Ishikawa (cell line): ENCODE data around the gene CFAP90.

Experiments
- CEBPB ChIP-seq: IDR thresholded peaks from 2 replicates; pipeline ENCODE4 v1.6.1; 2012
- CREB1 ChIP-seq: IDR thresholded peaks from 2 replicates; pipeline ENCODE4 v1.6.1; 2012; ENCODE audit warnings: low read depth
- EGR1 ChIP-seq: IDR thresholded peaks from 2 replicates; pipeline ENCODE4 v1.6.1; 2012
- EP300 ChIP-seq: IDR thresholded peaks from 2 replicates; pipeline ENCODE4 v1.6.1; 2012; ENCODE audit warnings: borderline replicate concordance
- FOXM1 ChIP-seq: IDR thresholded peaks from 2 replicates; pipeline ENCODE4 v1.6.1; 2012; ENCODE audit warnings: low read depth, borderline replicate concordance
- NFIC ChIP-seq: IDR thresholded peaks from 2 replicates; pipeline ENCODE4 v1.6.1; 2012
- RAD21 ChIP-seq: IDR thresholded peaks from 2 replicates; pipeline ENCODE4 v1.6.1; 2012; ENCODE audit warnings: low read depth
- REST ChIP-seq: IDR thresholded peaks from 2 replicates; pipeline ENCODE4 v1.6.1; 2012; ENCODE audit warnings: low read depth, mild to moderate bottlenecking
- TAF1 ChIP-seq: IDR thresholded peaks from 2 replicates; pipeline ENCODE4 v1.6.1; 2012; ENCODE audit warnings: low read depth, mild to moderate bottlenecking
- TCF12 ChIP-seq: IDR thresholded peaks from 2 replicates; pipeline ENCODE4 v1.6.1; 2012; ENCODE audit warnings: low read depth
- TEAD4 ChIP-seq: IDR thresholded peaks from 2 replicates; pipeline ENCODE4 v1.6.1; 2012
- YY1 ChIP-seq: IDR thresholded peaks from 2 replicates; pipeline ENCODE4 v1.6.1; 2012; ENCODE audit warnings: low read depth
- ZBTB7A ChIP-seq: IDR thresholded peaks from 2 replicates; pipeline ENCODE4 v1.6.1; 2012; ENCODE audit warnings: low read depth
- TF ChIP-seq, protein P1 (sequence below): IDR thresholded peaks from 2 replicates; pipeline ENCODE4 v1.6.1; 2012
- TF ChIP-seq, protein P2 (sequence below): IDR thresholded peaks from 2 replicates; pipeline ENCODE4 v1.6.1; 2012

Gene CFAP90

DNA sequence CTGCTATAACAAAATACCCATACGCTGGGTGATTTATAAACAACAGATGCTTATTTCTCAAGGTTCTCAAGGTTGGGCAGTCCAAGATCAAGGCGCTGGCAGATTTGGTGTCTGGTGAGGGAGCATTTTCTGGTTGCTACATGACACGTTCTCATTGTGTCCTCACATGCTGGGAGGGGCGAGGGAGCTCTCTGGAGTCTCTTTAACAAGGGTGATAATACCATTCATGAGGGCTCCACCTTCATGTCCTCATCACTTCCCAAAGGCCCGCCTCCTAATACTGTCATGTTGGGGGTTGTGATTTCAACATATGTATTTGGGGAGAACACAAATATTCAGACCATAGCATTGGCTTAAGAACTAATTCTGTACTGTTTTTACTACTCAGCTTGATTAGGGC lies 4.6 kb downstream of the CFAP90 start:
- no peak for TF ChIP-seq FOXM1
- no peak for TF ChIP-seq EP300
- TF ChIP-seq, protein P1, sequence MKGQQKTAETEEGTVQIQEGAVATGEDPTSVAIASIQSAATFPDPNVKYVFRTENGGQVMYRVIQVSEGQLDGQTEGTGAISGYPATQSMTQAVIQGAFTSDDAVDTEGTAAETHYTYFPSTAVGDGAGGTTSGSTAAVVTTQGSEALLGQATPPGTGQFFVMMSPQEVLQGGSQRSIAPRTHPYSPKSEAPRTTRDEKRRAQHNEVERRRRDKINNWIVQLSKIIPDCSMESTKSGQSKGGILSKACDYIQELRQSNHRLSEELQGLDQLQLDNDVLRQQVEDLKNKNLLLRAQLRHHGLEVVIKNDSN = no peak
- TF ChIP-seq TEAD4 = no peak
- no peak for TF ChIP-seq ZBTB7A
- no peak for TF ChIP-seq NFIC
- TF ChIP-seq TCF12 = no peak
- no peak for TF ChIP-seq CREB1
- no peak for TF ChIP-seq CEBPB
- TF ChIP-seq RAD21 = no peak
- no peak for TF ChIP-seq EGR1
- TF ChIP-seq TAF1 = no peak
- TF ChIP-seq, protein P2, sequence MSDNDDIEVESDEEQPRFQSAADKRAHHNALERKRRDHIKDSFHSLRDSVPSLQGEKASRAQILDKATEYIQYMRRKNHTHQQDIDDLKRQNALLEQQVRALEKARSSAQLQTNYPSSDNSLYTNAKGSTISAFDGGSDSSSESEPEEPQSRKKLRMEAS = no peak
- TF ChIP-seq YY1 = no peak
- TF ChIP-seq REST = no peak

DNA sequence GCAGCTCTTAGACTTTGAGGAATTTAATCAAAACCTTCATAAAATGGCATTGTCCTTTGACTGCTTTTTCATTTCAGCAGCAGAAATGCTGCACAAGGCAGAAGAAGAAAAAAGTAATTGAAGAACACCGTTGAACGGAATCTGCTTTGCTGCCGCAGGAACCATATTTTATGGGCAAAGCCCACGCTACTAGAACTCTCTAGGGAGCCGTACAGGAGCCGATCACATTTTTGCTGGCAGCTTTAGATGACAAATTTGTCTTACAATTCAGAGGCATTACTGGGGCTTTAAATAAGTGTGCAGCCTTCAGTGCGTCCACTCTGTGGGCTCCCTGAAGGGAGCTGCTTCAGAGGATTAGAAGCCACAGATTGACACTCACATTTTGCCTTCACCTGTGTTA lies 5.4 kb downstream of the CFAP90 start:
- no peak for TF ChIP-seq TAF1
- TF ChIP-seq TCF12 = no peak
- TF ChIP-seq, protein P2 = no peak
- TF ChIP-seq CEBPB = no peak
- TF ChIP-seq RAD21 = no peak
- TF ChIP-seq EGR1 = no peak
- TF ChIP-seq ZBTB7A = no peak
- no peak for TF ChIP-seq YY1
- no peak for TF ChIP-seq NFIC
- no peak for TF ChIP-seq TEAD4
- TF ChIP-seq, protein P1 = no peak

- TF ChIP-seq ZBTB7A (no peak), TEAD4 (no peak), CEBPB (no peak), EGR1 (no peak)
- TF ChIP-seq, protein P2 = no peak
These were observed 6.0 kb downstream of the CFAP90 start for GRCh38 chr5:7844901-7845300.

DNA sequence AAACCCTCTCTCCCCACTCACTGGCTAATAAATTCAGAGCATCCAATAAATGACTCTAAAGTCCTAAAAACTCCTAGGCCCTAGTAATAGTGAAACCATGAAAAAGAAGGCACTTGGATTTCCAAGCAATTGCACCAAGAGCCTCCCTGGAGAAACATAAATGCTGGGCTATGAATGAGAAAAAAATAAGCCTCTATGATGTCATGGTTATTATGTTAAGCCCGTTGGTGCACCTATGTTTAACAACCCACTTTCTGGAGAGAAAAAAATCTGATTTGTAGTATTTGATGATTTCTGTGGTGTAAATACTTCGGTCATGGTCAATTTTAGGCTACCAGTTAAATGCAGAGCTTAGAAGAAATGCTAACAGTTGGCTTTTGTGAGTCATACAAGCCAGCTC lies 8.4 kb downstream of the CFAP90 start:
- TF ChIP-seq RAD21 (no peak), ZBTB7A (no peak), TCF12 (no peak), NFIC (no peak), CEBPB (no peak), TAF1 (no peak), TEAD4 (no peak), EGR1 (no peak), REST (no peak), YY1 (no peak), EP300 (no peak), CREB1 (no peak), FOXM1 (no peak)
- TF ChIP-seq, protein P2 = no peak

GRCh38 chr5:7837403-7837802 lies 13.5 kb downstream of the CFAP90 start:
- TF ChIP-seq ZBTB7A (no peak), EGR1 (no peak), TEAD4 (no peak), CEBPB (no peak), FOXM1 (no peak), TCF12 (no peak), CREB1 (no peak)
- TF ChIP-seq, protein P2 = no peak
- TF ChIP-seq, protein P1 = no peak

GRCh38 chr5:7834982-7835381 lies 16.0 kb downstream of the CFAP90 start:
- TF ChIP-seq RAD21 = no peak
